HG03095 (cell line): ENCODE results near the gene REEP6.
"Not testable (repeated sequence)": the region's sequence is repeated elsewhere in the genome, so short reads cannot be mapped to it uniquely, and the experiment has no call there.

Source experiments
- ATAC-seq: cut with Tn5 transposase; IDR thresholded peaks from one replicate; pipeline ENCODE4 v1.9.1; 2021; ENCODE audit warnings: moderate library complexity; ENCODE audit not compliant: unreplicated experiment

The REEP6 gene

DNA sequence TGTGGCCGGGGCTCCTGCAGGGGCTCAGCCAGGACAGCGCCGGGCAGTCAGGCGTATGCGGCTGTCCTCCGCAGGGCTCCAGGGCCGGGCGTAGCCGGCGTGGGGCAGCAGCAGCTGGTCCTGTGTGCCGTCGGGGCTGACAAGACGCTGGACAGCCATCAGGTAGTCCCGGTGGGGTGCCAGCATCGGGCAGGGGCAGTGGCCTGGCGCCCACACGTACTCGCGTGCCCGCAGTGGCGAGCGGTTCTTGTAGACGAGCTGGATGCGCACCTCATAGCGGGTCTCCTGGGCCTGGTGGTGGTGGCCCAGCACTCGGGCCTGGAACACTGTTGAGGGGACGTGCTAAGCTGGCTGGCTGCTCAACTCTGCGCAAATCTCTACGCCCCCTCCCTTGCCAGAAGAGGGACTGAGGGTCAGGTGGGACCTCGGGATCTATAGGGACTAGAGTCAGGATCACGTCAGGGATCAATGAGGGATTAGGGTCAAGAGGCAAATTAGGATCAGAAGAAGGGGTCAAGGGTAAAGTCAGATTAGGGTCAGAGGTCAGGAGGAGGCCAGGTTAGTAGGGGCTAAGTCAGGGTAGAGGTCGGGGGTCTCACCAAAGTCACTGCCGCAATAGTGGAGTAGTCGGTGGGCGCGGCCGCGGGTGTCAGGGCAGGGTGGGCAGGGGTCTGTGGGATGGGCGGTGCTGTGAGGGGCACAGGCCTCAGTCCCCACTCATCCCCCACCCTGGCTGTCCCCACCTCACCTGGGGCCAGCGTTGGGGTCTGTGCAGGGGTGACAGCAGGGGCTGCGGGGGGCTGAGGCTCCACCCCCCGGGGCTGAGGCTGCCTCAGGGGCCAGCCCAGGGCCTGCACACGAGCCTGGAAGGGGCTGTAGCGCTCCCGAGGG, 15.3 kb downstream of the REEP6 start:
- ATAC-seq = no peak

DNA sequence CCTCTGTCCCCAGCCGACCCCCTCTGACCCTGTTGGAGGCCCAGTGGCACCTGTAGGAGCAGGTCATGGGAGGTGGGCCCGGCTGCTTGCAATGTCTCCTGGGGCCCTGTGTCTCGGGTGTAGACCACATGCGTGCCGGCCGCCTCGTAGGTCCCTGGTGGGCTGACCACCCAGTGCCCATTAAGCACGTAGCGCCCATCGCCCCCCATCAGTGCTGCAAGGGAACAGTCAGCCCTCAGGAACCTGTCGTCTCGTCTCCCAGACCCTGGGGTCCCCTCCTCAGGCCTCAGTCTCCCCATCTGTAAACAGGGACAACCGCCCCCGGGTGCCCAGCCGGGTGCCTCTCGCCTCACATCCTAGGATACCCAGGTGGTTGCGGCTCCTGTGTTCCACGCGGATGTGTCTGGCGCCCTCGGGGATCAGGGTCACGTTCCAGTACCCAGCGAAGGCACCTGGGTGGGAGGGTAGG, 16.2 kb downstream of the REEP6 start:
- no peak for ATAC-seq

DNA sequence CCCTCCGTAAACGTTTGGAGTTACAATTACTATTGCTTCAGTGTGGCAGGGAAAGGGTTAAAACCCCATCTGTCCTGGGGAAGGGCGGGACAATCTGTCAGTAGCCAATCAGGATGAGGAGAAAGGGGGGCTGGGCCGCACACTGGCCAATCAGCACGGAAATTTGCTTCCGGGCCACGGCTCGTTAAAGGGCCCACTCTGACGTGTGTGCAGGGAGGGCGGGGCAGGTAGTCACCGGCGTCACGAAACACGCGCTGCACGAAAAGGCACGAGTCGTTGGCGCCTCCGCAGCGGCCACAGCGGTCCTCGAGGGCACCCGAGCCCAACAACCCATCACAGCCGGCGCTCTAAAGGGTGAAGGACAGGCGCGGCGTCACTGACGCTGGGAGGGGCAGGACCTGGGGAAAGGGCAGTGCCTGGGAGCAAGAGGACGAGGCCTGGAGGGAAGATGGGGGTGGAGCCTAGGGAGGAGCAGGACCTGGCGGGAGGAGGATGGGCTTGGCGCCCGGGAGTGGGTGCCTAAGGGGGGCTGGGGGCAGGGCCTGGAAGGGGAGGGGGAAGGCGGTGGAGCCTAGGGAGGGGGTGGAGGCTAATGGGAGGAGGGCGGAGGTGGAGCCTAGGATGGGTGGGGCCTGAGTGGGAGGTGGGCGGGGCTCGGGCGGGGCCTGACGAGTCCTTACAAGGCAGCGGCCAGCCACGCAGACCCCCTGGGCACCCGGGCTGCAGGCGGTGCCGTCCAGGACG, 17.0 kb downstream of the REEP6 start:
- ATAC-seq = no peak

DNA sequence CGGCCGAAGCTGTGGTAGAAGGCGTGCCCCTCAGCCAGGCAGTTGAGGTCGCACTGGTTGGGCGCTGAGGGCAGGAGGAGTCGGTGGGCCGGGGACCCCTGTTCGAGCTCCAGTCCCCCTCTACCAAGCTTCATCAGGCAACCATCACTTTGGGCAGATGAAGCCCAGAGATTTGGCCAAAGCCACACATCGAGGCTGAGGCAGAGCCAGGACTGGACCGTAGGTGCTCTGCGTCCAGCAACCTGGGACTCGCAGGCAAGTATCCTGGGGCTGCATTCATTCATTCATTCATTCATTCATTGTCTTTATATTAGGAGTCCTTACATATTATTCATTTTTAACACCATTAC, 17.5 kb downstream of the REEP6 start:
- no peak for ATAC-seq

DNA sequence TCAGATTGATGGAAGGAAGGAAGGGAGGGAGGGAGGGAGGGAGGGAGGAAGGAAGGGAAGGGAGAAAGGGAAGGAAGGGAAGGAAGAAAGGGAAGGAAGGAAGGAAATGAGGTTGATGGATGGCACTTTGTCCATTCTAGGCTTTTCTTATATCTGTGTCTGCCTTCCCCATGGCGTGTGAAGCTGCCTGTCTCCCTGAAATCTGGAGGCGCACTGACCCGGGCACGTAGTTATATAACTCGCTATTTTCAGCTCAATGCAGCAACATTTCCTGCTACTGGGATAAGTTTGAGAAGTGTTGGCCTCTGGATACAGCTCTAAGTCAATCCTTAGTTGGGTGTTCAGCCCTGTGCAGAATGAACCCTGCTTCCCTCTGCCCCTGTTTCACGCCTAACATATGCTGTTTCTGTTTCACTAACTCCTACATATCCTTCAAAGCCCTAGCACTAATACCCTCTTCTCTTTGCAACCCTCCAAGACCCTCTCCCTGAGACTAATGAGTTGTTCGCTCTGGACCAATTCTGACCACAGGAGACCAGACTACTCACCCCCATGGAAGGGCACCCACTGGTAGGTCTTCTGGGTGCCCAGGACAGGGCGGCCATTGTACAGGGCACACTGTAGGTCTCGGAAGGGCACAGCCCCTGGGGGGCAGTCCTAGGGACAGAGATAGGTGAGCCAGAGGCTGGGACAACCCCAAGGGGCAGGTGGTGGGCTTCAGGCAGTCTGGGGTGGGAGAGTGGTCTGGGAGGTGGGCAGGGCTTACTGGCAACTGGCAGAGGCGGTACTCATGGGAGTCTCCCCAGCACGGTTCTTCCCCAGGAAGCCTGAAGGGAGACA, 18.8 kb downstream of the REEP6 start:
- no peak for ATAC-seq

DNA sequence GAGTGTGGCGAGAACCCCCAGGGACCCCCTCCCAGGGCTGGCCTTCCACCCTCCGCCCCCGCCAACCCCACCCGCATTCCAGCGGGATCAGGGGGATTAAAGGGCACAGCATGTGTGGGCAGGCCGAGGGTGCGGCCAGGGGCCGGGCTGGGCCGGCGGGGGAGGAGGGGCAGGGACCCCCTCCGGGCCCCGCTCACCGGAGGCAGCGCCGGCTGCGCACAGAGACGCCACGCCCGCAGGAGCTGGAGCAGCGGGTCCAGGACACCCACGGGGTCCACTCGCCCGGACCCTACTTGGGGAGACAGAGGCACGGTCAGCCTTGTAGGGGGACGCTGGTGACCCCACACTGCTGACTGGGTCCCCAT, 19.4 kb downstream of the REEP6 start:
- ATAC-seq = no peak

DNA sequence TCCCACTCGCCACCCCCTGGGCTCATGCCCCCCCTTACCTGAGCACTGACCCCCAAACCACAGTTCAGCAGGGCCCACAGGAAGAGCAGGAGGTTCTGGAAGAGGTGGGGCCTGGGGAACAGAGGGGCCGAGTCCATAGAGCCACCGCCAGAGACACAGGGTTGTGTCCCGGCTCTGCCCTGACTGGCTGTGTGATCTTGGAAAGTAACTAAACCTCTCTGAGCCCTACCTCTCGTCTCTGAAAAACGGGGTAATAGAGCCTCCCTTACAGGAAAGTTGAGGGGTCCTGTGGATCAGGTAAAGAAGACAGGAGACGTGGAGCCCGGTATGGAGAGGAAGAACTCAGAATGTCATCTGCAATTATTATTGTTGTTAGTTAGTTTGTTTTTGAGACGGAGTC, 19.8 kb downstream of the REEP6 start:
- ATAC-seq = no peak

DNA sequence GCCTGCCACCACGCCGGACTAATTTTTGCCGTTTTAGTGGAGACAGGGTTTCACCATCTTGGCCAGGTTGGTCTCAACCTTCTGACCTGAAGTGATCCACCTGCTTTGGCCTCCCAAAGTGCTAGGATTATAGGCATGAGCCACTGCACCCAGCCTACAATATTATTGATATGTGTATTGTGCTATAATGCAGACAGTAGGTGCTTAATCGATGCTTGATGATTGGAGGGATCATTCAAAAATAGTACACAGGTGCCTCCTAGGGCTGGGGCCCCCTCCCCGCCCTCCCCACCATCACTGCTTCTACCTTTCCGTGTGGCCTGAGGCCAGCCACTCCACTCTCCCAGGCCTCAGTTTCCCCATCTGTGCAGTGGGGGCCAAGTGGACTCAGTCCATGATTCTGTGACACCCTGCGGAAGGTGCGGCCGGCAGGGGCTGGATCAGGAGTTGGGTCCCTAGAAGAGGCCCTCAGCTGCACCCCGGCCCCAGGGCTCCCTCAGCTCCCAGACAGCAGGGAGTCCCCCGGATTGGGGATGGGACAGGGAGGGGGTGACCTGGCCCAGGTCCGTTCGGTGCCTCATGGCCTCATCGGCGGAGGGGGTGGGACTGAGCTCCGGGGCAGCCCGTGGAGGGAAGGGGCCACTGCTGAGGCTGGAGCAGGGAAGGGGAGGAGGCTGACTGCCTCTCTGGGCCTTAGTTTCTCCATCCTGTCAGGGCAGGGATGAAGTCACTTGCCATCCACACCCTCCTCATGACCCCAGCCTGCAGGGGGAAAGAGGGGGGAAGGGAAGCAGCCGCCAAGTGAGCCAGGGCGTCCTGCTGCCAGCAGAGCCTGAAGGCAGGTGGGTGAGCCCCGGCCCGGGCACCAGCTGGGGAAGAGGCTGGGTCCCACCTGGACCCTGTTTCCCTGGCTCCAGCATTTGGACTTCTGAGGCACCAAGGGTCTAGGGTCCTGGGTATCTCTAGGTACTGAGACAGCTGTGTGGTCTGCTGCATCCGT, 20.6 kb downstream of the REEP6 start:
- no peak for ATAC-seq

DNA sequence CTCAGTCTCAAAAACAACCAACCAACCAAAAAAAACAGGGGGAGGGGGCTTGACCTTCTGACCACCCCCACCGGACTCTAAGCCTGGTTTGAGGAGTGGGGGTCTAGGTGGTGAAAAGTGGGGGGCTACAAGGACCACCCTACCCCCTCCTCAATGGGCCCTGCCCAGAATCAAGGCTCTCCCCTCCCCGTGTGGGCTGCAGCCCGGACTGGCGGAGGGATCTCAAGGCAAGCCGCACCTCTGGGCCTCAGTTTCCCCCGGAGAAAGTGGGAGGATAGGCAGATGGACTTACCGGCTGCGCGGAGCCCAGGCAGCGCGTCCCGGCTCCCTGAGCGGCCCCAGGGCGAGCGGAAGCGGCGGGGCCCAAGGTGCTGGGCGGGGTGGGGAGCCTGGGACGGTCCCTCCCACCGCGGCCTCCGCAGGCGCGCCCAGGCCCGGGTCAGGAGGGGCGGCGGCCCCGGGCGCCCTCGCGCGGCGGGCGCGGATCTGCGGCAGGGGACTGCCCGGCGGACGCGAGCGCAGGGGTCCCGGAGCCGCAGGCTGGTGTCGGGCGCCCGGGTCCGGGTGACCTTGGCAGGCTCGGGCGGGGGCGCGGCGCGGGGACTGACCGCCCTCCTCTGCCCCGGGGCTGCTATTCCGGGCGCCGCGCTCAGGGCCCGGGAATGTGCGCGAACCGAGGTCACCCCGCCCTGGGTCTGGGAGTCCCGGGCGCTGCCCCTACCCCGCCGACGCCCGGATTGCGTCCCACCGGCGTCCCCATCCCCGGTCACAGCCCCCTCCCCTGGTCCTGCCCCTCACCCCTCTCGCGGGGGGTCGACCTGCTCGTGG, 21.9 kb downstream of the REEP6 start, which contains the start of gene ADAMTSL5:
Gene ADAMTSL5 (minus strand): TSS at position 349 of the 828 bp plus-strand sequence. CDS start 2,076 bp downstream, outside the sequence.
- no peak for ATAC-seq

DNA sequence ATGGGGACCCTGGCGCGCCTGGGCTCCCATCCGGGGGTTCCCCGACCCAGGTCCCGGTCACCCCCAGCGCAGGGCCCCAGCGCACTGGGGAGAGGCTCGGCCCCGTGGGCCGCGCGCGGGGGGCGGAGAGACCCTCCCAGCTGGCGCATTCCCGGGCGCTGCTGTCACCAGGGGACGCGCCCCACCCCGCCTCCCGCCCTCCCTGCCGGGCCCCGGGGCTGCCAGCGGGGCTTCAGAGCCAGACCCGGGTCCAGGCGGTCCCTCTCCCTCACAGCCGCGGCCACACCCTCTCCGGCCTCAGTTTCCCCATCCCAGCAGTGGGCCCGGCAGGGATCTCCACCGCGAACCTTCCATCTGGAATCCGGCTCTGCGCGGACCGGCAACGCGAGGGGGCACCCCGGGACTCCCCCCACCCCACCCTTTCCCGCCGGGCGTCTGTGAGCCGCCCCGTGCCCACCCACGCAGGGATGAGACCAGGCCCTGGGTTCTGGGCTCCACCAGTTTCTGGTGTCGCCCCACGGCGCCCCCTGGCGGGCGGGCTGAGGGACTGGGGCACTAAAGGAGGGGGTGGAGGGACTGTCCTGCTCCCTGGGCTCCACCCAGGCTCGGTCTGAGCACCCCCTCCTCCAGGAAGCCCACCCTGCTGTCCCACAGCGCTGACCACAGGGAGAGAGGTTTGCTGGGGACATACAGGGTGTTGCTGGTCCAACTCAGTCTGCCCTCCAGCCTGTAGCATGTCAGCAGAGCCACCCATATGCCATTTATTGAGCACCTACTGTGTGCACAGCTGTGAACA, 22.7 kb downstream of the REEP6 start:
- ATAC-seq = no peak

DNA sequence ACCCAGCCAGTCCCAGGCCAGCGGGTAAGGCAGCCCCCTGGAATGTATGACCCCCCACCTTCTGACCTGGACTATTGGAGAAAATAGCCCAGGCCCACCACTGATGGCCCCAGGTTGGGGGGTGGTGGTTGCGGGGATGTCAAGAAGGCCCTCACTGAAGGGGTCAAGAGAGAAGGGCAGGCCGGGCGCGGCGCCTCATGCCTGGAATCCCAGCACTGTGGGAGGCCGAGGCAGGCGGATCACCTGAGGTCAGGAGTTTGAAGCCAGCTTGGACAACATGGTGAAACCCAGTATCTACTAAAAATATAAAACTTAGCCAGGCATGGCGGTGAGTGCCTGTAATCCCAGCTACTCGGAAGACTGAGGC, 23.3 kb downstream of the REEP6 start:
- no peak for ATAC-seq

DNA sequence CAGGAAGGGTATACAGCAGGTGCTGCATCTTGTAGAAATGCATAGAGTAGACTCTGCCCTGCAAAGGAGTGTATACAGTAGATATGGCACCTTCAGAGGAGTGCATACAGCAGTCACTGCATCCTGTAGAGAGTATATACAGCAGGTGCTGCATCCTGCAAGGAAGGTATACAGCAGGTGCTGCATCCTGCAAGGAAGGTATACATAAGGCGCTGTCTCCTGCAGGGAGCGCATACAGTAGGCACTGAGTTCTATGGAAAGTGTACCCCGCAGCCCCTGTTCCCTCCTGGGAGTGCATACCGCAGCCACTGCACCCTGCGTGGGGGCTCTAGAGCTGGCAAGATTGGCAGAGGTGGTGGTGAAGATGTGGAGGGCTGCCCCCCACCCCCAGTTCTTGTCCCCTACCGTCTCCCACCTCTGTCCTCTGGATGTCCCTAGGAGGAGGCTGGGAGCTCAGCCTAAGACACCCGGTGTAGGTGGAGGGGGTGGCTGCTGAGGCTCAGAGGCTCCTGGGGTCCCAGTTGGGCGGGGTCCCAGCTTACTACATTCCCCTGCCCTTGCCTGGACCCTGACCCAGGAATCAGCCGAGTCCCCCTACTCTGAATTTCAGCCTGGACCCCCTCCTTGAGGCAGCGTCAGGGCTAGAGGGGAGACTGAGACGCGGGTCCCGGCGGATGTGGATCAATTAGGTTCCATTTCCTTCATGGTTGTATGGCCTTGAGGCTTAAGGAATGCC, 24.2 kb downstream of the REEP6 start:
- no peak for ATAC-seq

DNA sequence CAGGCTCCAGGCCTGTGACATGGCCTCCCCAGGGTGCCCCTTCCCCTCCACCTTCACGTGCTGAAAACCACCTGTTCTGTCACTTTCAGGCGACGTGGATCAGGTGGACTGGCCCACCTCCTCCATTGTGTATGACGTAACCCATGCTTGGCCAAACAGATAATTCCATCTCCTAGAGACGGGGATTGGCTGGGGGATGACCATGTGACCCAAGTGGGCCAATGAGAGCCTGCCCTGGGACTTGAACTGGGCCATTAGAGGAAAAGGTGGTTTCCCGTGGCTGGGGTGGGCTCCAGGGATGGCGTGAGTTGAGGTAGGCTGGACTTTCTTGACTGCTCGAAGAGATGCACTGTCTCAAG, 25.4 kb downstream of the REEP6 start:
- no peak for ATAC-seq

DNA sequence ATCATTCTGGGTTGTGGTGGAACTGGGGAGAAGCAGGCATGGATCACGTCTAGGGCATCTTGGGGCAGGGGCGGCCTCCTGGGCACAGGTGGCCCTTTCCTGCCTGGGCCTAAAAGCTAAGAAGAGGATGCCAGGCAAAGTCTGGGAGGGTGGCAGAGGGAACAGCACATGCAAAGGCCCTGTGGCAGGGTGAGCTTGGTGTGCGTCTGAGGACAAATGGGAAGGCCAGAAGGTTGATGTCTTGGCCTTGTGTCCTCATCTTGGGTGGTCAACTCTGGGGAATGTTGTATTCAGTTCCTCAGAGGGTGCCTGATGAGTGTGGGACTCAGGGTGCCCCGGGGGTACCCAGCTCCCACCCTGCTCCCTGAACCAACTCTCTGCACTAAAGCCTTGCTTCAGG, 27.5 kb downstream of the REEP6 start:
- ATAC-seq = no peak

DNA sequence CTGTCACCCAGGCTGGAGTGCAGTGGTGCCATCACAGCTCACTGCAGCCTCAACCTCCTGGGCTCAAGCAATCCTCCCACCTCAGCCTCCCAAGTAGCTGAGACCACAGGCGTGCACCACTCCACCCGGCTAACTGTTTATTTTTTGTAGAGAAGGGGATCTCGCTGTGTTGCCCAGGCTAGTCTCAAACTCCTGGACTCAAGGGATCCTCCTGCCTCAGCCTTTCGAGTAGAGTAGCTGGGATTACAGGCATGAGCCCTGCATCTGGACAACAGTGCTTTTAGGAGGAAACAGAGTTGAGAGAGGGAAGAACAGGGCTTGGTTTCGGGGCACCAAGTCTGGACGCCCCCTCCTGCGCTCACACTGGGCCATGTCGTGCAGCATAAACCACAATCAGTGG, 28.8 kb downstream of the REEP6 start:
- not testable (repeated sequence) for ATAC-seq

DNA sequence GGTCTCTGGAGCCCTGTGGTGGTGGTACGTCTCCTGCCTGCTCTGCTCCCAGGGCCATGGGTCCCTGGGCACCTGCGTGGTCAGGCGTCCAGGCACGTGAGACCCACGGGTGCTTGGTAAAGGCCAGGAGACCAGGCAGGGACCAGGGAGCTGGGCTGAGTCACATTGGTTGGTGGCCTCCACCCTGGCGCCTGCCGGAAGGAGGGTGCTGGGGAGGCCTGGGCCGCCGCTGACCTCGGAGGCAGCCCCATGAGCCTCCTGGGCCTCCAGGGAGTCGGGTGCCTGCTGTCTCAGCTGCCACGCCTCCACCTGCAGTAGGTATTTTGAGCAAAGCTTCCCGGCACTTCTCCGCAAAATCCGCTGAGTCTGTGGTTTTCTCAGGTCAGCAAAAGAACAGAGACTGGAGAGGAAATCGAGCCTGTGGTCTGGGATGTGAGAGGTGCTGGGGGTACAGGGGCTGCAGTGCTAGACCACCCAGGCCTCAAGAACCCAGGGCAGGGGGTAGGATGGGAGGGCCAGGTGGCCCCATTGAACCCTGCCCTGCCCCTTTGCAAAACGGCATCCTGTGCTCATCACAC, 29.3 kb downstream of the REEP6 start:
- no peak for ATAC-seq

DNA sequence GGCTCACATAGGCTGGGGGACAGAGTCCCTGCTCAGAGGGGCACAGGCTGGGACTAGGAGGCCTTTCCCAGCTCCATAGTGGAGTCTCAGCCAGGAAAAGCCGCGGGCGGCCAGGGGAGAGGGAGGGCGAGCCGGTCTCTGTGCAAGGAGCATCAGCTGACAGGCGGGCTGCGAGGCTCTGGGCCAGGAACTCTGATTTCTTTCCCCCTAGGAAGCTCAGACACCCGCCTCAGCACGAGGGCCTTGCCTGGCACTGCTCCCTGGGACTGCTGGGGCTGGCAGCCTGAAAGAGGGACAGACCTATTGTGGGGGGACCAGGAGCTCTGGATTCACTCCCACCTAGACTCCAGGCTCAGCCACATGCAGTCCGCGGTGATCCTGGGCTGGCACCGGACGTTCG, 30.7 kb downstream of the REEP6 start:
- no peak for ATAC-seq

DNA sequence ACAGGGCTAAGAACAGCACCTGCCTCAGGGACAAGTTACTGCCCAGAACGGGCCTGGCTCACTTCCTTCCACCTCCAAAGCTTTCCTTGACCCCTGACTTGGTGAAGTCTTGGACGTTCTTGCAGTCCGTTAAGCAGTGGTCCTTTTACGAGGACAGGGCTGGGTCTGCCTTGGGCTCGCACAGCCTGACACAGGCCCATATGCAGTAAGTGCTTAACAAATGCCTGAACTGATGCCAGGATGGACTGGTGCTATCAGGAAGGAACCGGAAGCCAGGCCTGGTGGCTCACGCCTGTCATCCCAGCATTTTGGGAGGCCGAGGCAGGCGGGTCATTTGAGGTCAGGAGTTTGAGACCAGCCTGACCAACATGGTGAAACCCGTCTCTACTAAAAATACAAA, 31.1 kb downstream of the REEP6 start:
- no peak for ATAC-seq
